GM12872 (cell line): ENCODE measurements around the gene GYPC.

Experiments used
- TF ChIP-seq, protein P1 (sequence below): IDR thresholded peaks from 3 replicates; pipeline ENCODE4 v1.5.1; 2011; ENCODE audit warnings: low read depth, mild to moderate bottlenecking, low read length, moderate library complexity; ENCODE audit not compliant: insufficient read depth

GYPC gene

DNA sequence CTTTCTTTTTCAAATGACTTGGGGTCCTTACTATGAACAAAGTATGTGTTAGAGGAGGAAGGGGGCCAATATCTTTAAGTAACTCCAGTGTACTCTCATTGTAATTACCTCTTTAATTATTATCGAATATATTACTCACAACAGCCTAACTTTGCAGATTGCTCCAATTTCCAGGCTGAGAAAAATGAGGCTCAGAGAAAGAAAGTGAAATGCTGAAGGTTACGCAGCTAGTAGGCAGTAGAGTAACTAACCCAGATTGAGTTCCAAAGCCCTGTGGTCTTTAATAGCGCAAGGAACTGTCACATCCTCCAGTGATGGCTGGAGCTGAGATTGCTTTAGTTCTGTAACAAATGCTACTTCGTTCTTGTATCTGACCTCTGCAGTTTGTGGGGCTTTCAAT, 2.2 kb upstream of the GYPC start:
- TF ChIP-seq, protein P1, sequence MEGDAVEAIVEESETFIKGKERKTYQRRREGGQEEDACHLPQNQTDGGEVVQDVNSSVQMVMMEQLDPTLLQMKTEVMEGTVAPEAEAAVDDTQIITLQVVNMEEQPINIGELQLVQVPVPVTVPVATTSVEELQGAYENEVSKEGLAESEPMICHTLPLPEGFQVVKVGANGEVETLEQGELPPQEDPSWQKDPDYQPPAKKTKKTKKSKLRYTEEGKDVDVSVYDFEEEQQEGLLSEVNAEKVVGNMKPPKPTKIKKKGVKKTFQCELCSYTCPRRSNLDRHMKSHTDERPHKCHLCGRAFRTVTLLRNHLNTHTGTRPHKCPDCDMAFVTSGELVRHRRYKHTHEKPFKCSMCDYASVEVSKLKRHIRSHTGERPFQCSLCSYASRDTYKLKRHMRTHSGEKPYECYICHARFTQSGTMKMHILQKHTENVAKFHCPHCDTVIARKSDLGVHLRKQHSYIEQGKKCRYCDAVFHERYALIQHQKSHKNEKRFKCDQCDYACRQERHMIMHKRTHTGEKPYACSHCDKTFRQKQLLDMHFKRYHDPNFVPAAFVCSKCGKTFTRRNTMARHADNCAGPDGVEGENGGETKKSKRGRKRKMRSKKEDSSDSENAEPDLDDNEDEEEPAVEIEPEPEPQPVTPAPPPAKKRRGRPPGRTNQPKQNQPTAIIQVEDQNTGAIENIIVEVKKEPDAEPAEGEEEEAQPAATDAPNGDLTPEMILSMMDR = no peak

DNA sequence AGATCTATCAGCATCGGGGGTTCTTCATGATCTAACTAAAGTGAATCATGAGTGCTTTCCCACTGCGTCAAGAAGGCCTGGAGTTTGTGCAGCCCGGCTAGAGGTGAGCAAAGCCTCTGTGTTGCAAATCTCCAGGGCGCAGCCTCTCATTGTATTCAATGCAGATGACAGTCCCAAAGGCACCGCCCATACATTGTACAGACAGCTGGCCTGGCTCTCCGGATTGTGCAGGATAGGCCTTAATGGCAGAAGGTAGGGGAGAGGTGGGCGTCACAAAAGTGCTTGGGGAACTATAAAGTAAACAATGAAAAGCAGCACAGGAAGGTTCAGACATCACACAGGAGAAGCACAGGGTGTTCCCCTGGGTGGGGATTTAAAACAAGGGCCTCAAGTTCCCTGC, 907 bp upstream of the GYPC start:
- TF ChIP-seq, protein P1 = no peak

DNA sequence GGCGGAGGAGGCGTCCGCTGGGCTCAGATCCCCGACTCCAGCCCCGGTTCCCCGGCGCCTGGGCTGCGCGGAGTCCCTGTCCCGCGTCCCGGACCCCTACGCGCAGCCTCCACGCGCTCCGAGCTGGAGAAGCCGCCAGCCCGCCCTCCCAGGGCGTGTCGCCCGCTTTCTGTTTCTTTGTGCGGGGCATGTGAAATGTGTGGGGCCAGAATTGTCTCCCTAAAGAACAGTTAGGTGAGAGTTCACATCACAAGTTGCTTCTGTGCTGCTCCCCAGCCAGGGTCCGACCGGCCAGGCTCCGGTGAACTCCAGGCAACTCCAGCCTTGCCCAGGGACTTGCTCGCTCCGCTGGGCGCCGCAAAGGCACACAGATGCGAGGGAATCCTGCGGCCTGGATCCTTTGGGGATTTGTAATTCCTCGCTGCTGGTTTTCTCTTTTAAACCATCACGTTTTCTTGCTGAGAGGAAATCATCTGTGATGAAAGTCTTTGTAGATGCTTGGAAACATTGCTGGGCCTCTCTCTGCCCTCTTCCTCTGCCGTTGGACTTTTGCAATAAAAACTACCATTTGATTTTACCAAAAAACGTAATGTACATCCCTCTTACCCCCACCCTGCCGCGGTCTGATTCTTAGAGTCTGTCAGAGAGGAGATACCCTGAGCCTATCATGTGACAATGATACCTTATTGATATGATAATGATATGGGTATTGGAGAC, 631 bp downstream of the GYPC start:
- TF ChIP-seq, protein P1 = no peak

DNA sequence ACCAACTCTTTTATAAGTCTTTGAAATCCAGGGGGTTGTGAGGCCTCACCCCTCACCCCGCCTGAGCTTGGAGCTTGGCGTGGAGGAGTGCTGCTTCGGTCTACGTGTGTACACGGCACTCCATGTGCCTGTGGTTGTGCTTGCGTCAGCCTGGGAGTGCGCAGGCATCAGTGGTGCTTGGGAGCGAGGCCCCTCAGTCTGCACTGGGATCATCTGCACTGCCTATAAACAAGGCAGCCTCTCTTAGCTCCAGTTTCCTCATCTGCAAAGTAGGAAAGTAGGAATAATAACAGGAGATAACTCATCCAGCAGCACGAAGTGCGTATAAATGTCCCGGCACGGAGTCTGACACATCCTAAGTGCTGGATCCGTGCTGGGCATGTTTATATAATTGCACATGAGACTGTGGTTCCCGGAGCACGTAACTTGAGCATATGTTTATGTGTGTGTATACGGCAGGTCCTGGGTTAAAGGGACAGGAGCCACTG, 1.2 kb downstream of the GYPC start:
- TF ChIP-seq, protein P1 = no peak

DNA sequence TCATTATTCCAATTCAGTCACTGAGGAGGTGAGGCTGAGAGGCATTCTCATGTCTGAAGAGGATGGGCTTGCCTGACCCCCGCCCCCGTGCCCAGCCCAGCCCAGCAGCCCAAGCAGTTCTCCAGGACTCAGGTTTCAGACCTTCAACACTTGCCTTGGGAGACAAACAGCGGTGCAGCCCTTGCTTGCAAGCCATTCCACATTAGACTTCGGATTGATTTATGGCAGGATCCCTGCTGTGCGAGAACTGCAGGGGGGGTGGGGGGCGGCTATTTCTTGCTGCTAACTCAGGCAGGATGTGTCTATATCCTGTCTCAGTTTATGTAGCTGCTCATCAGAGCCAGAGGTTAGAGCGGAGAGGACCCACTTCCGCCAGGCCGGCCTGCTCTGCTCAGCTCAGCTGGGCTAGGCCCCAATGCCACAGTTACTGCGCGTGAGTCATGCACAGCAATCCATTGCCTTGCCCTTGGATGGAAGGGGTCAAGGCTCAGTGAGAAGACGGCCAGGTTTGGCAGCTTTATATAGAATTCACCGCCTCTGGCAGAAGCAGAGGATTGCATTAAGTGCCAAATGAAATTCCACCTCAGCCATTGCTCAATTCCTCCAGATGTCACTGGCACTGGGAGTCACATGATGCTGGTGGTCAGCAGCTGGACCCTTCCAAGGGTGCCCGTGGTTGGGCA, 1.8 kb downstream of the GYPC start:
- TF ChIP-seq, protein P1 = no peak

DNA sequence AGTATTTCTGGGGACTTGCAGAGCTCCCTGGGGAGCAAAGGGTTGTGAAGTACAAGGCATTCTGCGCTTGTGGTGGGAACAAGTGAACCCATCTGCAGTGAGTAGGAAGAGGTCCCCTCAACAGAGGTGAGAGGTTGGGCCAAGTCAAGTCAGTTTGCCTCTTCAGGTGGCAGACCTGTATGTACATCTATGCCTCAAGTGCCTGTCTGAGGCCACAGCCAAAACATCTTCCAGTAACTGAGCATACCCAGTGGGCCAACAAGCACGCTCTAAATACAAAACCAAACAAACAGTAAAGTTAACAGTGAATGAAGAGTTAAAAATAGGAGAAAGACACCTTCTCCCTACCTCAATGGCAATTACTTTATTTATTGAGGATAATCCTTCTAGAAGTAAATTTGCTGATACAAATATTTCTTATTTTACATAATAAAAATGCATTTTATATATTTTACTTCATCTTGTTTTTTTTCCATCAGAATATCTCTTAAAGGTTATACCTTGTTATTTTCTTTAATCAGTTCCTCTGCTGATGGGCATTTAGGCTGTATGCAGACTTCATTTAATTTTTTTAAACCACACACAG, 2.5 kb downstream of the GYPC start:
- TF ChIP-seq, protein P1 = no peak

DNA sequence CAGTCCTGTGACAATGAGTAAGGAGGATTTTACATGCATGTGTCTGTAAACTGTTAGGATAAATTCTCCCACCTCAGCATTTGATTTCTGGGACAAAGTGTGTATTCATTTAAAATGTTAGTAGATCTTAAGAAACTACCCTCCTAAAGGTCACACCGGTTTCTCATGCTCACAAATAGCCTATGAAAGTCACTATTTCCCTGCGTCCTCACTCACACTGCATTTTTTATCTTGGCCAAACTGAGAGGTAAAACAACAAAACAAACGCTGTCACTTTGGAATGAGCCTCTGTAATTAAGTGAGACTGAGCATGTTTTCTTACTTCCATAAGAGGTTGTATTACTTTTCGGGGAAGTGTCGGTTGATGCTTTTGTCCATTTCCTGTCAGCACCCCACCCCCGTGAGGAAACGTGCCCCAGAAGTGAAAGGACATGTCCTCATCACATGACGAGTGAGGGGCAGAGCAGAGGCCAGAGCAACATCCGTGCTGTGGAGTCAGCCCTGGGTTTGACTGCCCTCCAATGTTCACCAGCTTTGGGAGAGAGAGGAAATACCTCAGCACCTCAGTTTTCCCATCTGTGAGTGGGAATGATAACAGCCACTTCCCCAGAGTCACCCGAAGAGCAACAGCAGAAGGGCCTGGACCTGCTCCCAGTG, 3.1 kb downstream of the GYPC start:
- TF ChIP-seq, protein P1 = no peak
